Heart left ventricle (tissue), 16 donors: ENCODE measurements around the gene MCC. TPM values are rescaled to one million over a fixed set of nuclear protein-coding genes. Genes with fewer than 3 reads are reported as not detected.

Source experiments
- ATAC-seq, 4 donors: fragments of 200-7000 bp; cut with Tn5 transposase; one replicate each; pipeline ENCODE4 v1.9.1; 2020 to 2022; ENCODE audit warnings: moderate library complexity in 4 of 4, mild to moderate bottlenecking in 3 of 4, moderate number of reproducible peaks in 1 of 4
- DNase-seq, 5 donors: peaks; one replicate each; pipeline ENCODE4 v3.0.0-alpha.2; 2020
- H3K27ac ChIP-seq, 12 donors: fragments of 200-600 bp; sonication (generic) in 4 of 12; one replicate each; pipeline versions ENCODE4 v1.5.0 to v1.8.0; 2016 to 2022; ENCODE audit warnings: mild to moderate bottlenecking in 2 of 12
- H3K27me3 ChIP-seq, 9 donors: fragments of 200-600 bp; sonication (generic) in 2 of 9; one replicate each; pipeline versions ENCODE4 v1.5.1 to v1.8.0; 2016 to 2022; ENCODE audit warnings: mild to moderate bottlenecking in 3 of 9
- H3K36me3 ChIP-seq, 9 donors: fragments of 200-600 bp; sonication (generic) in 2 of 9; one replicate each; pipeline versions ENCODE4 v1.5.0 to v1.8.0; 2018 to 2022; ENCODE audit warnings: mild to moderate bottlenecking in 2 of 9
- H3K4me1 ChIP-seq, 12 donors: fragments of 200-600 bp; sonication (generic) in 4 of 12; one replicate each; pipeline versions ENCODE4 v1.5.0 to v1.8.0; 2016 to 2022; ENCODE audit warnings: mild to moderate bottlenecking in 3 of 12
- H3K4me3 ChIP-seq, 12 donors: fragments of 200-600 bp; sonication (generic) in 4 of 12; one replicate each; pipeline versions ENCODE4 v1.5.0 to v1.8.0; 2017 to 2022; ENCODE audit warnings: mild to moderate bottlenecking in 9 of 12, moderate library complexity in 4 of 12
- H3K9me3 ChIP-seq, 12 donors: fragments of 200-600 bp; sonication (generic) in 4 of 12; one replicate each; pipeline versions ENCODE4 v1.5.0 to v1.8.0; 2016 to 2022; ENCODE audit warnings: mild to moderate bottlenecking in 1 of 12
- POLR2A ChIP-seq, 2 donors: fragments of 450-650 bp; IDR thresholded peaks; one replicate each; pipeline ENCODE4 v1.6.1; 2017; ENCODE audit warnings: antibody characterized with exemption in 2 of 2, mild to moderate bottlenecking in 2 of 2, moderate library complexity in 2 of 2
- WGBS, 4 donors: extraction: QIAGEN DNeasy Blood & Tissue Kit in 2 of 4; methylation state at CpG; one replicate each; pipeline versions ENCODE4 v1.1.5 to v1.1.7; 2013 to 2018; 5-methylcytosine and 5-hydroxymethylcytosine counted together
- intact Hi-C, 10 donors: fragments of 100-400 bp; cut with DNase I; formaldehyde crosslinking; loops; one replicate each; pipeline versions ENCODE4 v1.11.1 to v1.14.2; 2022
- polyA plus RNA-seq, 2 donors: library from polyadenylated mRNA; stranded (reverse); fragments of 200-250 nt; gene quantifications; one replicate each; pipeline ENCODE4 v1.2.3, GENCODE V29; 2013
- total RNA-seq, 9 donors: library from RNA; depleted of rRNA in 2 of 9; stranded (reverse); fragments of >200 nt in 2 of 9; fragmentation: NEBNext Ultra II Directional in 3 of 9; extraction: Animal tissue kit (Norgen Biotek cat#: 25700) in 3 of 9; gene quantifications; one replicate each; pipeline versions ENCODE4 v1.1.0 to v1.2.4, GENCODE V29; 2016 to 2023
- TF ChIP-seq, protein P1 (sequence below), 12 donors: fragments of 200-600 bp; sonication (generic) in 4 of 12; IDR thresholded peaks; one replicate each; pipeline versions ENCODE4 v1.5.0 to v1.8.0; 2018 to 2022; ENCODE audit warnings: antibody characterized with exemption in 12 of 12, mild to moderate bottlenecking in 5 of 12
- donor health status: ischemic (EF 13 %, LVEDD 7.1; RV severe dilation, severe dysfunction).
- donor health status: healthy with polysubstance abuse.
- donor health status: DM: no; HTN: yes; CAD: no.
- donor health status: DM: no; HTN: no; CAD: no.
- donor health status: ischemic (EF 25% LVEDD 6.9; RV normal size, moderate dysfunction).
- donor health status: ischemic (EF 25% LVEDD 5.7; RV mildly dilated, moderate dysfunction).
- donor health status: healthy.
- donor health status: DM: yes; HTN: yes; CAD: no.
- donor health status: ischemic (EF 35%, LVEDD 5.7; RV mildly dilated, moderate dysfunction).
- donor health status: nonischemic (EF 11% LVEDD 7.7; RV severe dilation, severe dysfunction).
- donor health status: DM: yes; HTN: yes; CAD: no.
- donor health status: PGD.
- donor health status: ischemic (EF 29% LVEDD 5.4; RV normal size, mild dysfunction).
- donor health status: nonischemic (EF 23%, LVEDD 6.1; RV moderate dilation, normal function).

MCC gene
- total and polyA plus RNA-seq, 11 donors: 6.1 to 33.8 (median 24.3) TPM

- WGBS, 4 donors: 89 to 100% (median 97%) methylated on average over 1 of the region's 1 CpG
- H3K9me3 ChIP-seq: peaks cover 0 to 21% (median 7%) of the 10 kb centered on the region in 12 donors
- peaks cover 0 to 3% (median 0%) of the 10 kb centered on the region in 12 donors for H3K4me1 ChIP-seq
- no peak for TF ChIP-seq POLR2A (IDR thresholded peaks at IDR 0.05)
- TF ChIP-seq, protein P1, sequence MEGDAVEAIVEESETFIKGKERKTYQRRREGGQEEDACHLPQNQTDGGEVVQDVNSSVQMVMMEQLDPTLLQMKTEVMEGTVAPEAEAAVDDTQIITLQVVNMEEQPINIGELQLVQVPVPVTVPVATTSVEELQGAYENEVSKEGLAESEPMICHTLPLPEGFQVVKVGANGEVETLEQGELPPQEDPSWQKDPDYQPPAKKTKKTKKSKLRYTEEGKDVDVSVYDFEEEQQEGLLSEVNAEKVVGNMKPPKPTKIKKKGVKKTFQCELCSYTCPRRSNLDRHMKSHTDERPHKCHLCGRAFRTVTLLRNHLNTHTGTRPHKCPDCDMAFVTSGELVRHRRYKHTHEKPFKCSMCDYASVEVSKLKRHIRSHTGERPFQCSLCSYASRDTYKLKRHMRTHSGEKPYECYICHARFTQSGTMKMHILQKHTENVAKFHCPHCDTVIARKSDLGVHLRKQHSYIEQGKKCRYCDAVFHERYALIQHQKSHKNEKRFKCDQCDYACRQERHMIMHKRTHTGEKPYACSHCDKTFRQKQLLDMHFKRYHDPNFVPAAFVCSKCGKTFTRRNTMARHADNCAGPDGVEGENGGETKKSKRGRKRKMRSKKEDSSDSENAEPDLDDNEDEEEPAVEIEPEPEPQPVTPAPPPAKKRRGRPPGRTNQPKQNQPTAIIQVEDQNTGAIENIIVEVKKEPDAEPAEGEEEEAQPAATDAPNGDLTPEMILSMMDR (IDR thresholded peaks at IDR 0.05): no peak
- intact Hi-C loops: no loop called here
- no peaks in the 10 kb centered on the region for H3K36me3 ChIP-seq
- no peaks in the 10 kb centered on the region for H3K27me3 ChIP-seq
- DNase-seq: no peak
- ATAC-seq: no peak
- H3K27ac ChIP-seq: no peak overlapping the region
- no peak overlapping the region for H3K4me3 ChIP-seq
Observed at GRCh38 chr5:113364466-113364865, 123.8 kb downstream of the MCC start.

- Histone ChIP-seq H3K4me1 (peaks cover 0 to 21% (median 4%) of the 10 kb centered on the region in 12 donors), H3K27ac (no peak overlapping the region), H3K9me3 (peaks cover 0 to 21% (median 7%) of the 10 kb centered on the region in 12 donors), H3K4me3 (no peak overlapping the region), H3K27me3 (no peaks in the 10 kb centered on the region), H3K36me3 (no peaks in the 10 kb centered on the region)
- no peak for ATAC-seq
- WGBS, 4 donors: 92 to 100% (median 97%) methylated on average over 1 of the region's 1 CpG
- intact Hi-C loops: no loop called here
- TF ChIP-seq, protein P1 (IDR thresholded peaks at IDR 0.05): no peak
- no peak for TF ChIP-seq POLR2A (IDR thresholded peaks at IDR 0.05)
- DNase-seq: no peak
Observed at GRCh38 chr5:113361701-113362100, 126.6 kb downstream of the MCC start.

GRCh38 chr5:113359419-113359818 lies 128.8 kb downstream of the MCC start:
- Histone ChIP-seq H3K9me3 (peaks cover 0 to 6% (median under 1%) of the 10 kb centered on the region in 12 donors), H3K36me3 (no peaks in the 10 kb centered on the region), H3K4me3 (no peak overlapping the region), H3K27me3 (no peaks in the 10 kb centered on the region), H3K27ac (no peak overlapping the region), H3K4me1 (peaks cover 0 to 21% (median 4%) of the 10 kb centered on the region in 12 donors)
- TF ChIP-seq, protein P1 (IDR thresholded peaks at IDR 0.05): no peak
- TF ChIP-seq POLR2A (IDR thresholded peaks at IDR 0.05): no peak
- ATAC-seq (no peak), DNase-seq (no peak)
- intact Hi-C loops: no loop called here

GRCh38 chr5:113358696-113359095 lies 129.6 kb downstream of the MCC start:
- ATAC-seq (no peak), DNase-seq (no peak)
- intact Hi-C loops: no loop called here
- 77 to 85% (median 81%) methylated on average over 3 of the region's 3 CpGs for WGBS, 4 donors
- H3K4me3 ChIP-seq: no peak overlapping the region
- H3K4me1 ChIP-seq: peaks cover 0 to 21% (median 4%) of the 10 kb centered on the region in 12 donors
- no peak overlapping the region for H3K27ac ChIP-seq
- H3K27me3 ChIP-seq: no peaks in the 10 kb centered on the region
- TF ChIP-seq POLR2A (IDR thresholded peaks at IDR 0.05): no peak
- TF ChIP-seq, protein P1 (IDR thresholded peaks at IDR 0.05): no peak
- H3K9me3 ChIP-seq: no peaks in the 10 kb centered on the region
- H3K36me3 ChIP-seq: no peaks in the 10 kb centered on the region
